ENCODE results near the gene HERC3. TPM values are rescaled to one million over a fixed set of nuclear protein-coding genes. Genes with fewer than 3 reads are reported as not detected.

The HERC3 gene
- polyA plus RNA-seq, 2 donors, result 7.5 to 9.9 TPM

DNA sequence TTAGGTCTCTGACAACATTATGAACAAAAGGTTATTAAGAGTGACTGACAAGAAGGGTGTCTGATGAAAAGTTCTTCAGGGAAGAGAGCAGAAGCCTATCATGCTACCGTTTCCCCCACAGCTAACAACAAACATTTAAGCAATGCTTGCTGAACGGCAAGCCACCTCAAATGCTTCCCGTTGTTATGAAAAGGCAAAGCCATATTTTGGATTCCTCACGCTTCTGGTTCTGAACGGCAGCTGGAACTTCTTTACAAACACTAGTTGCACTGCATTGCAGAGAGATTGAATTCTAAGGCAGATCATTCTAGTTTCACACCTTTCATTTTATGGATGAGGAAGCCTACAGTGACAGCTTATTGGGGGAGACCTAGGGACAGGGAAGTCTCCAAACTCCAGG is 153.9 kb downstream of the HERC3 start:
- no peaks in the 10 kb centered on the region for H3K4me1 ChIP-seq (ENCODE audit: control insufficient read depth in 2 of 2, insufficient read depth in 2 of 2, low read length in 1 of 2)

DNA sequence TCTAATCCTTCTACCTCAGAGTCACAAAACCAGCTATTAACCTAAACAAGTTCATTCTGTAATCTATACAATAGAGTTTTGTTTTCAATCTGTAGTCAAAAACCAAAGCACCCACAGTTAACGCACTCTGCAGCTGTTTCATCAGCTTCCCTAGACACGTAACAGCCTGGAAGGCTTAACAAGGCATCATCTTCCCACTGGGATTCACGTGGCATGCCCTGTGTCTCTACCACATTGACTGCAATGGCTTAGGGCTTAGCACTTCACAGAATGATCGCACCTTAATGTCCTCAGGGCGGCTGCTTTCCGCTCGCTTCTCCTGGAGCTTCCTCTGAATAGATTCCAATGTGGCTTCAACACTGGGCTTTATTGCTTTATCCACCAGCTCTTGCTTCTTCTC is 155.1 kb downstream of the HERC3 start:
- 95 to 96% methylated on average over 7 of the region's 7 CpGs for WGBS, 2 donors

More for the DNA sequence above, 153.9 kb downstream of the HERC3 start:
- 68 to 70% methylated on average over 5 of the region's 5 CpGs for WGBS, 2 donors
- H3K27me3 ChIP-seq (ENCODE audit: control insufficient read depth in 1 of 2, insufficient read depth in 2 of 2, low read length in 2 of 2), result no peaks in the 10 kb centered on the region
- peaks cover 0 to 7% of the 10 kb centered on the region in 2 donors for H3K36me3 ChIP-seq (ENCODE audit: control insufficient read depth in 2 of 2, insufficient read depth in 2 of 2, low read length in 1 of 2)
- H3K9me3 ChIP-seq (ENCODE audit: control insufficient read depth in 2 of 2, insufficient read depth in 1 of 2, low read depth in 1 of 2, low read length in 1 of 2), result no peaks in the 10 kb centered on the region
- no peak overlapping the region for H3K4me3 ChIP-seq (ENCODE audit: low read depth in 1 of 2, low read length in 2 of 2)
- no peak overlapping the region for H3K27ac ChIP-seq (ENCODE audit: low read depth in 2 of 2, low read length in 1 of 2)

DNA sequence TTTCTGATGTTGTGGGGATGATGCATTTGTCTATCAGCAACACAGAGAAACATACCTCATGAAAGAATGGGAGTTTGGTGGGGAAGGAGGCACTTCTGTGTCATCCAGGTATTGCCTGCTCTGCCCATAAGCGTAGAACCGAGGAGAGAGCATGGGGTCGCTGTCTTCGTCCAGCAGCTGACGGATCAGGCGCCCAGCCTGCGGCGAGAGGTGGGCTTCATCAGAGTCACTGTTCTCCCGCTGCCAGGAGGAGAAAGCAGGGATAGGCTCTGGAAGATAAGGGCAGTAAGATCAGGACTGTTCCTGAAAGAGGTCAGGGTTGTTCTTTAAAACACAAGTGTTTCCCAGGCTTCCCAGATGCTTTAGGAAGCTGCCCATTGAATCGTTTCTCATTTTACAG is 158.1 kb downstream of the HERC3 start:
- 89 to 97% methylated on average over 10 of the region's 10 CpGs for WGBS, 2 donors
- Histone ChIP-seq H3K27me3 (ENCODE audit: control insufficient read depth in 1 of 2, insufficient read depth in 2 of 2, low read length in 2 of 2) (no peaks in the 10 kb centered on the region), H3K9me3 (ENCODE audit: control insufficient read depth in 2 of 2, insufficient read depth in 1 of 2, low read depth in 1 of 2, low read length in 1 of 2) (no peaks in the 10 kb centered on the region), H3K4me1 (ENCODE audit: control insufficient read depth in 2 of 2, insufficient read depth in 2 of 2, low read length in 1 of 2) (no peaks in the 10 kb centered on the region), H3K4me3 (ENCODE audit: low read depth in 1 of 2, low read length in 2 of 2) (no peak overlapping the region), H3K36me3 (ENCODE audit: control insufficient read depth in 2 of 2, insufficient read depth in 2 of 2, low read length in 1 of 2) (peaks cover 0 to 7% of the 10 kb centered on the region in 2 donors), H3K27ac (ENCODE audit: low read depth in 2 of 2, low read length in 1 of 2) (no peak overlapping the region)

More for the DNA sequence above, 155.1 kb downstream of the HERC3 start:
- no peak overlapping the region for H3K27ac ChIP-seq (ENCODE audit: low read depth in 2 of 2, low read length in 1 of 2)
- H3K27me3 ChIP-seq (ENCODE audit: control insufficient read depth in 1 of 2, insufficient read depth in 2 of 2, low read length in 2 of 2), result no peaks in the 10 kb centered on the region
- H3K9me3 ChIP-seq (ENCODE audit: control insufficient read depth in 2 of 2, insufficient read depth in 1 of 2, low read depth in 1 of 2, low read length in 1 of 2), result no peaks in the 10 kb centered on the region
- no peak overlapping the region for H3K4me3 ChIP-seq (ENCODE audit: low read depth in 1 of 2, low read length in 2 of 2)
- H3K36me3 ChIP-seq (ENCODE audit: control insufficient read depth in 2 of 2, insufficient read depth in 2 of 2, low read length in 1 of 2), result peaks cover 0 to 7% of the 10 kb centered on the region in 2 donors
- no peaks in the 10 kb centered on the region for H3K4me1 ChIP-seq (ENCODE audit: control insufficient read depth in 2 of 2, insufficient read depth in 2 of 2, low read length in 1 of 2)

DNA sequence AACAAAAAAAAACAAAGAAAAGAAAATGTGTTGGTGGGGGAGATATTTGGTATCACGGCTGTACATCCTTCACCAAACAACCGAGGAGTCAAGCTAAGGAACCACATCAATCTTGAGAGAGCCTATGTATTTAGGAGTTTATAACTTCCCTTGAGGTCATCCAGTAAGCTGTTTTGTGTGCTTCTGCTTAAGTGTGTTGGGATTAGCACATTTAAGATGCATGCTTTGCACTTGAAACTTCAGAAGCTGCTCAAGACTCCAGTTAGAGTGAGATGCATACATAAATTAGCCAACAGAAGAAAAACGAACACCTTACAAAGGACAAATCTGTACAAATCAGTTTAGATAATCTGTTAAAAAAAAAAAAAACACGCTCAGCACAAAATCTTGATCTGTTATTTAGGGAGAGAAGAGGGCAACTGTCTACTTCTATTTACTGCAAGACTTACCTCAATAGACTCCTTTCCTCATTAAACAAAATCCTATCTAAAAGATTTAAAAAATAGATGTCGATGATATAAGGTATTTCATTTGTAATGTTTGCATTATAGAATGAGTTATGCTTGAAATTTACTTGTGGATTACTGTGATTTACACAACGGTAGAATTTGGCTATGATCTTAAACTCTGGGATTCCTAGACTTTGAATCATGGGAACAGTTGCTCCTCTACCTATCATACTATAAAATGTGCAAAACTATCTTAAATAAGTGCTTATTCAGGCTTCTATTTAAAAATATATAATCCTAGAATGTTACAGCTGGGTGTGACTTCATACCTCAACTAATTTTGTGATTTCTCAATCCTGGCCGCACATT is 159.2 kb downstream of the HERC3 start:
- Histone ChIP-seq H3K36me3 (ENCODE audit: control insufficient read depth in 2 of 2, insufficient read depth in 2 of 2, low read length in 1 of 2) (peaks cover 0 to 7% of the 10 kb centered on the region in 2 donors), H3K4me1 (ENCODE audit: control insufficient read depth in 2 of 2, insufficient read depth in 2 of 2, low read length in 1 of 2) (no peaks in the 10 kb centered on the region), H3K9me3 (ENCODE audit: control insufficient read depth in 2 of 2, insufficient read depth in 1 of 2, low read depth in 1 of 2, low read length in 1 of 2) (no peaks in the 10 kb centered on the region), H3K4me3 (ENCODE audit: low read depth in 1 of 2, low read length in 2 of 2) (no peak overlapping the region), H3K27me3 (ENCODE audit: control insufficient read depth in 1 of 2, insufficient read depth in 2 of 2, low read length in 2 of 2) (no peaks in the 10 kb centered on the region), H3K27ac (ENCODE audit: low read depth in 2 of 2, low read length in 1 of 2) (no peak overlapping the region)
- WGBS, 2 donors, result 77 to 88% methylated on average over 7 of the region's 7 CpGs

DNA sequence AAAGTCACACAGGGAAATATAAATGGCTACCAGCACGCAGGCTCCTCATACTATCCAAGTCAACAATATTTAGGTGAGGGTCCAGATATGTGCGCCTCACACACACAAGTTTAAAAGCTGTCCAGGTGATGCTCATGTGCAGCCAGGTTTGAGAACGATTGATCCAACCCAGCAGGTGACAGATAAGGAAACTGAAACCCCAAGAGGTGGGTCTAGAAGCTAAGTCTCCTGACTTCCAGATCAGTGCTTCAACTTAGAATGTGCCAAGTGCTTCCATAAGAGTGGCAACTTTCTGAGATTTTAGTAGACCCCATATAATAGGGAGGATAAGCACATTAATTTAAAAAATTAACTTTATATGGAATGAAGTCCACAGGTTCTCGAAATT is 159.8 kb downstream of the HERC3 start:
- Histone ChIP-seq H3K9me3 (ENCODE audit: control insufficient read depth in 2 of 2, insufficient read depth in 1 of 2, low read depth in 1 of 2, low read length in 1 of 2) (no peaks in the 10 kb centered on the region), H3K4me3 (ENCODE audit: low read depth in 1 of 2, low read length in 2 of 2) (no peak overlapping the region), H3K36me3 (ENCODE audit: control insufficient read depth in 2 of 2, insufficient read depth in 2 of 2, low read length in 1 of 2) (peaks cover 0 to 7% of the 10 kb centered on the region in 2 donors), H3K4me1 (ENCODE audit: control insufficient read depth in 2 of 2, insufficient read depth in 2 of 2, low read length in 1 of 2) (no peaks in the 10 kb centered on the region), H3K27ac (ENCODE audit: low read depth in 2 of 2, low read length in 1 of 2) (no peak overlapping the region), H3K27me3 (ENCODE audit: control insufficient read depth in 1 of 2, insufficient read depth in 2 of 2, low read length in 2 of 2) (no peaks in the 10 kb centered on the region)
- WGBS, 2 donors, result 84 to 86% methylated on average over 4 of the region's 4 CpGs

DNA sequence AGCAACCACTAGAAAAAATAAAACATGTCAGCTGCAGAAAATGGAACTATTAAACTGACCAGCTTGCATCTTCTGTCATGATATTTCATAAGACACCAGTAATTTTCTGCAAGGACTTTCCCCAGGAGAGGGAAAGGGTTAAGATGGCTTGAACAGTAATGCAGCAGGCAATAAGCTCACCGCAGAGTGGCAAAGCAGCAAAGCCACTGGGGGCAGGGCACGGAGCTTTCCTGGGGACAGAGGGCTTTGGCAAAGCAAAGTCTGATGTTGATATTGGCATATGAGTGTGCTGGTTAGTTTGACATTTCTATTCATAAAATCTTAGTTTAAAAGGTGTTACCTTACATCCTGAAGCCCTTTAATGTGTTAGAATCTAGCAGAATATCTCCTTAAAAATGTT is 160.5 kb downstream of the HERC3 start:
- Histone ChIP-seq H3K27me3 (ENCODE audit: control insufficient read depth in 1 of 2, insufficient read depth in 2 of 2, low read length in 2 of 2) (no peaks in the 10 kb centered on the region), H3K4me3 (ENCODE audit: low read depth in 1 of 2, low read length in 2 of 2) (no peak overlapping the region), H3K27ac (ENCODE audit: low read depth in 2 of 2, low read length in 1 of 2) (no peak overlapping the region), H3K9me3 (ENCODE audit: control insufficient read depth in 2 of 2, insufficient read depth in 1 of 2, low read depth in 1 of 2, low read length in 1 of 2) (no peaks in the 10 kb centered on the region), H3K36me3 (ENCODE audit: control insufficient read depth in 2 of 2, insufficient read depth in 2 of 2, low read length in 1 of 2) (peaks cover 0 to 7% of the 10 kb centered on the region in 2 donors), H3K4me1 (ENCODE audit: control insufficient read depth in 2 of 2, insufficient read depth in 2 of 2, low read length in 1 of 2) (no peaks in the 10 kb centered on the region)
- 48 to 76% methylated on average over 2 of the region's 2 CpGs for WGBS, 2 donors

DNA sequence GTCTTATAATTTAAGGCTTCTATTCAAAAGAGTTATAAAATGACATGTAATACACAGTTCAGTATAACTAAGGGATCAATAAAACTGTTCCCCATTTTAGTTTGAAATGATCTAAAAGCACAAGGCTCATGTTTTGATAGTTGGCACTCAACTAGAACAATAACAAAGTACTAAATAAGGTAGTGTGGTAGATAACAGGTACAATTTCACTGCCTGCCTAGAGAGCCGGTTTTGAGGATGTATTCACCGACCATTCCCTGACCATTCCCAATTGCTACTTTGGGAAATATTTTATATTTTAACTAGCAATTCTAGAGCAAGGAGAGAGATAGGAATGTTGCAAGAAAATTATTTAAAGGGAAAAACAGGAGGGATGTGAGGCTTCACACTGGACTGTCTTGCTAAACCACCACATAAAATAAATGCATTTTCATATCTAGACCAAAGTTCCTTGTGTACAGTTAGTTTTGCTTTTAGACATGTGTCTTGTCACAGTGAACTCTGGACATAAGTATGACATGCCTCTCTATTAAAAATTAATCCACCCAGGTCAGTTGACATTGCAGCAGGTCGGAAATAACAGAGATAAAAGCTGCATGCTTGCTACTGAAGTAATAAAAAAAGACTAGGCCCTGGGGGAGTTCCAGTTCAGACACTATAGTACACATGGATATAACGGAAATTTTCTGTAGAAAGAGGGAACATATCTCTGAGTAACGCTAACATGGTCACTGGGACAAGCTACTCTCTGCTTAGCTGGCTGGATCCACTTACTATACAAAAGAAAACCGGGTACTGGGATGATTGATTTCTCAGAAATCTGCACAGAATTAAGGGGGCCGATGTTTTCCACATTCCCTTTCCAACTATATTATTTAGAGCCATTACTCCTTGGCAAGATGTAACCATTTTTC is 161.6 kb downstream of the HERC3 start:
- Histone ChIP-seq H3K4me3 (ENCODE audit: low read depth in 1 of 2, low read length in 2 of 2) (no peak overlapping the region), H3K4me1 (ENCODE audit: control insufficient read depth in 2 of 2, insufficient read depth in 2 of 2, low read length in 1 of 2) (no peaks in the 10 kb centered on the region), H3K27me3 (ENCODE audit: control insufficient read depth in 1 of 2, insufficient read depth in 2 of 2, low read length in 2 of 2) (no peaks in the 10 kb centered on the region), H3K27ac (ENCODE audit: low read depth in 2 of 2, low read length in 1 of 2) (no peak overlapping the region), H3K36me3 (ENCODE audit: control insufficient read depth in 2 of 2, insufficient read depth in 2 of 2, low read length in 1 of 2) (peaks cover 0 to 3% of the 10 kb centered on the region in 2 donors), H3K9me3 (ENCODE audit: control insufficient read depth in 2 of 2, insufficient read depth in 1 of 2, low read depth in 1 of 2, low read length in 1 of 2) (no peaks in the 10 kb centered on the region)
- 61 to 77% methylated on average over 7 of the region's 7 CpGs for WGBS, 2 donors

DNA sequence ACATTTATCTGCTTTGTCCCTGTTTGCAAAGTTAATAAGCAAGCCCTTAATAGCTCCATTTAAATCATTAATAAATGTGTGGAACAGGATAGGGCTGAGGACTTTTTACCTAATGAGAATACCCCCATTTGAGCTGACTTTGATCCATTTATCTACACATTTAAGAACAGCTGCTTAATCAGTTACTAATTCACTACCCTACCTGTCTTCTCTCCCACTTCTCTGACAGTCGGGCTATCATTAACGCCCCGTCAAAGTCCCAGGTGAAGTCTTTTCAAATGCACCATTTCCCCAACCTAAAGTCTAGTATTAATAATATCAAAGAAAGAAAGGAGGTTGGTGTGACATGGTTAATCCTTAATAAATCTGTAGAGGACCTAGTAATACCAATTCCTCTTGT is 162.5 kb downstream of the HERC3 start:
- peaks cover 0 to 3% of the 10 kb centered on the region in 2 donors for H3K36me3 ChIP-seq (ENCODE audit: control insufficient read depth in 2 of 2, insufficient read depth in 2 of 2, low read length in 1 of 2)
- no peaks in the 10 kb centered on the region for H3K27me3 ChIP-seq (ENCODE audit: control insufficient read depth in 1 of 2, insufficient read depth in 2 of 2, low read length in 2 of 2)
- no peak overlapping the region for H3K4me3 ChIP-seq (ENCODE audit: low read depth in 1 of 2, low read length in 2 of 2)
- H3K27ac ChIP-seq (ENCODE audit: low read depth in 2 of 2, low read length in 1 of 2), result no peak overlapping the region
- no peaks in the 10 kb centered on the region for H3K9me3 ChIP-seq (ENCODE audit: control insufficient read depth in 2 of 2, insufficient read depth in 1 of 2, low read depth in 1 of 2, low read length in 1 of 2)
- 70 to 98% methylated on average over 3 of the region's 3 CpGs for WGBS, 2 donors
- no peaks in the 10 kb centered on the region for H3K4me1 ChIP-seq (ENCODE audit: control insufficient read depth in 2 of 2, insufficient read depth in 2 of 2, low read length in 1 of 2)

DNA sequence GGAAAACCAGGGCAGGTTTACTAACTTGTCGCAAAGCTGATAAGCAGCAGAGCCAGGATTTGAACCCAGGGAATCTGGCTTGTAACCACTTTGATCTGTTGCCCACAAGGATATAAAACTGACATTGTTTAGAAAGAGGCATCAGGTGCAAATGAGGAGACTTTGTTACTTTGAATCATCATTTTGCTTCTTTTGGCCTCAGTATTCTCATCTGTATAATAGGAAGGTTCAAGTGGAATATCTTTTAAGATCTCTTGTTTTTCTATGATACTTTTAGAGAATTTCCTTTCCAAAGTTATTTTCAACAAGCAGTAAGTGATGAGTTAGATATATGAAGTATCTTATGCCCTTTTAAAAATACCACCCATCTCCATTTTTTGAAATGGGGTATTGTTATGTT is 163.2 kb downstream of the HERC3 start:
- Histone ChIP-seq H3K4me3 (ENCODE audit: low read depth in 1 of 2, low read length in 2 of 2) (no peak overlapping the region), H3K9me3 (ENCODE audit: control insufficient read depth in 2 of 2, insufficient read depth in 1 of 2, low read depth in 1 of 2, low read length in 1 of 2) (no peaks in the 10 kb centered on the region), H3K4me1 (ENCODE audit: control insufficient read depth in 2 of 2, insufficient read depth in 2 of 2, low read length in 1 of 2) (no peaks in the 10 kb centered on the region), H3K27me3 (ENCODE audit: control insufficient read depth in 1 of 2, insufficient read depth in 2 of 2, low read length in 2 of 2) (no peaks in the 10 kb centered on the region), H3K27ac (ENCODE audit: low read depth in 2 of 2, low read length in 1 of 2) (no peak overlapping the region), H3K36me3 (ENCODE audit: control insufficient read depth in 2 of 2, insufficient read depth in 2 of 2, low read length in 1 of 2) (peaks cover 0 to under 1% of the 10 kb centered on the region in 2 donors)
- 86 to 99% methylated on average over 1 of the region's 1 CpG for WGBS, 2 donors
